HG03571 (cell line): ENCODE results near the gene NT5C2.

Source experiments
- ATAC-seq: cut with Tn5 transposase; IDR thresholded peaks from one replicate; pipeline ENCODE4 v1.9.1; 2021; ENCODE audit not compliant: unreplicated experiment

NT5C2 gene

GRCh38 chr10:103066141-103067098 lies 126.7 kb downstream of the NT5C2 start:
- ATAC-seq = no peak

GRCh38 chr10:103064956-103065355 lies 128.1 kb downstream of the NT5C2 start:
- no peak for ATAC-seq

GRCh38 chr10:103062854-103063590 lies 130.1 kb downstream of the NT5C2 start:
- ATAC-seq = no peak

- ATAC-seq = no peak
Observed at GRCh38 chr10:103060575-103060974, 132.5 kb downstream of the NT5C2 start.

GRCh38 chr10:103058034-103058433 lies 135.0 kb downstream of the NT5C2 start:
- ATAC-seq = no peak

- ATAC-seq = no peak
Observed at GRCh38 chr10:103055105-103055504, 138.0 kb downstream of the NT5C2 start.

GRCh38 chr10:103054621-103055020 lies 138.5 kb downstream of the NT5C2 start:
- no peak for ATAC-seq

- peak; percentile 62 for ATAC-seq
Observed at GRCh38 chr10:103053659-103054581, 139.2 kb downstream of the NT5C2 start.

- ATAC-seq = no peak
Observed at GRCh38 chr10:103049237-103049636, 143.8 kb downstream of the NT5C2 start.

- ATAC-seq = no peak
Observed at GRCh38 chr10:103047381-103047780, 145.7 kb downstream of the NT5C2 start.

- no peak for ATAC-seq
Observed at GRCh38 chr10:103045961-103046360, 147.1 kb downstream of the NT5C2 start.

GRCh38 chr10:103044942-103045489 lies 148.1 kb downstream of the NT5C2 start:
- ATAC-seq = no peak

GRCh38 chr10:103042908-103043307 lies 150.2 kb downstream of the NT5C2 start:
- no peak for ATAC-seq

GRCh38 chr10:103042129-103042528 lies 150.9 kb downstream of the NT5C2 start:
- no peak for ATAC-seq

- no peak for ATAC-seq
Observed at GRCh38 chr10:103041391-103041790, 151.7 kb downstream of the NT5C2 start.

GRCh38 chr10:103040418-103040817 lies 152.7 kb downstream of the NT5C2 start:
- ATAC-seq = no peak

GRCh38 chr10:103038570-103038969 lies 154.5 kb downstream of the NT5C2 start:
- ATAC-seq = no peak
